HG03108 (cell line): Measurements from ENCODE around the gene SULT6B1.
"Not testable (repeated sequence)": the region's sequence is repeated elsewhere in the genome, so short reads cannot be mapped to it uniquely, and the experiment has no call there.

Experiments used
- ATAC-seq: cut with Tn5 transposase; IDR thresholded peaks from one replicate; pipeline ENCODE4 v1.9.1; 2021; ENCODE audit warnings: moderate library complexity; ENCODE audit not compliant: unreplicated experiment

The SULT6B1 gene

GRCh38 chr2:37196320-37197195 is 8.1 kb upstream of the SULT6B1 start, which contains the start of gene CEBPZOS:
CEBPZOS (plus strand) TSS chr2:37196496; CDS start chr2:37199705, 3,209 bp downstream.
- peak; percentile 63 for ATAC-seq

DNA sequence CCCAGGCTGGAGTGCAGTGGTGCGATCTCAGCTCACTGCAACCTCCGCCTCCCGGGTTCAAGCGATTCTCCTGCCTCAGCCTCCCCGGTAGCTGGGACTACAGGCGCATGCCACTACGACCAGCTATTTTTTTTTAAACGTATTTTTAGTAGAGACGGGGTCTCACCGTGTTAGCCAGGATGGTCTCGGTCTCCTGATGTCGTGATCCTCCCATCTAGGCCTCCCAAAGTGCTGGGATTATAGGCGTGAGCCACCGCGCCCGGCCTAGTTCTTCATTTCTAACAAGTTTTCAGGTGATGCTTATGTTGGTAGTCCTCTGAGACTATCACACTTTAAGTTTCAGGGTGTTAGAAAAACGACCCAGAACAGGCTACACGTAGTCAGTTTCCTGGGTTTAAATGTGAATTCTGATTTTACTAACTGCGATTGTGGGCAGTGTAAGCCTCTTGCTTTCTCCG is 7.4 kb upstream of the SULT6B1 start:
- not testable (repeated sequence) for ATAC-seq

DNA sequence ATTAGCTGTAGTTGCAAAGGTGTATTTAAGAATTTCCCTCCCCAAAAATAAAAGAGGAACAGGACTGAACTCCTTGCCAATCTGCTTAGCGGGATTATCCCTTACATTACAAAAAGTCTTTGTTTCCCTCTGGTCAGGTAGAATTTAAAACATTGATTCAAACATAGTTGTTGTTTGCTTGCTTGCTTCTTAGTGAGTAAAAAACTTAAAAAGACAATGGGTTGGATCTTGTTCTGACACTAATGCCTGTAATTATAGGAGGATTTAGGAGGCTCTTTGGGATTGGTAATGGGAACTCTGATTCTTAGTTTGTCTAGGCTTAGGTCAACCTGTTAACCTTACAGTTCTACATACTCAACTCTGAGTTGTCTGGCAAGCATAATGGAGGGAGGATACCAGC is 4.1 kb upstream of the SULT6B1 start:
- no peak for ATAC-seq

DNA sequence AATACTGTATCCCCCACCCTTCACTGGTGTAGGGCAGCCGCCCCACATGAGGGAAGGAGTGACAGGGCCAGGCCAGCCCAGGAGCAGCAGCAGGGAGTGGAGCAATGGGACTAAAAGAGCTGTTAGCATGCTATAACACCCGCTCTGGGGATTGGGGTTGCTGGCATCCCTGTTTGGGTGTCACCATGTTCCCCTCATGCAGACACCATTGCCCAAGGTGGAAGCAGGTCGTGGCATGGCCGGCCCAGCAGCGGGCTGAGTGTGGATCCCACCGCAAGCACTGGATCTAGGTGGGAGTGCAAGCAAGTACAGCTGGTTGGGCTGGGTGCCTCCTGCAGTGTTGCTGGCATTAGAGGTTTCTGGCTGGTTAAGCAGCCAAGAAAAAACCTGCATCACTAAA is 3.3 kb upstream of the SULT6B1 start:
- ATAC-seq = no peak

GRCh38 chr2:37191253-37191652 is 2.8 kb upstream of the SULT6B1 start:
- no peak for ATAC-seq

- ATAC-seq = no peak
Measured at GRCh38 chr2:37190290-37190689, 1.8 kb upstream of the SULT6B1 start.

- ATAC-seq = no peak
Measured at GRCh38 chr2:37189452-37190153, 1.1 kb upstream of the SULT6B1 start.

- no peak for ATAC-seq
Measured at GRCh38 chr2:37181726-37182684, 6.5 kb downstream of the SULT6B1 start.

GRCh38 chr2:37180640-37181039 is 7.8 kb downstream of the SULT6B1 start:
- no peak for ATAC-seq

DNA sequence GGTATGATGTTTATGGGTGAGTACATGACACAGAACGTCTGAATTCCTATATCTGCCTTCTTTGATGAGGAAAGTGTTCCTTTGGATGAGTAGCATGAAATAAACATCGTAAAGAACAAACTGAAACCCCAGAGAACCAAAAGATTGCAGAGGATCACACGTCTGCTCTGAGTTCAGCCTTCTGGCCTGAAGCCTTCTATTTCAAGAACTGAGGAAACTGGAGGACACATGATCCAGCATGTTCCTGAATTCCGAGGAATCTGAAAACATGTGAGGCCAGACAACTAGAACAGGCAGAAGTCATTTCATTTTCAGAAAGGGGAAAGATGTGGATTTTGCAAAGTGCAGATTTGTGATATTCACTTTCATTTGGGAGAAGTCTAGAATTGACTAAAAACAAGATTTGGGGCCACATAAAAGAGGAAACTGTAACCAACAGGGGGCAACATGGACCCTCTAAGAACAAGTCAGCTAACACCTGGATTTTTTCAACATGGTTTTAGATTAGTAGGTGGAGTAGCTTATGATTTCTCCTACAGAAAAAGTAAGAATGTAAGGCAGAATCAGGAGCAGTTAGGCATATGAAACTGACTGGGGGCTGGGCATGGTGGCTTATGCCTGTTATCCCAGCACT is 8.3 kb downstream of the SULT6B1 start:
- no peak for ATAC-seq

- no peak for ATAC-seq
Measured at GRCh38 chr2:37173741-37174140, 14.7 kb downstream of the SULT6B1 start.

DNA sequence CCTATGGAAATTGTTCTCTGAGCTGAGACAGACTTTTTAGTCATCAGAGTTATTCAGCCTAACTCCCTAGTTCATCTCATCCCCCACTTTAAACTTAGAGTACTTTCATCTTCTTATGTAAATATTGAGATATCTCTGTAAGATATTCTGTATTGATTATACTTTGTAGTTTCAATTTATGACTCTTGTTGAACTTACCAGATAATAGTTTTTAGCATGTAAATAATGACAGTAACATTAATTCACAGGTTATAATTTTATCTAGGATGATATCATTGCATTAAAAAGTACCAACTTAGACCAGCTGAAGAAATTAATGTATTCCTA is 16.9 kb downstream of the SULT6B1 start:
- no peak for ATAC-seq

GRCh38 chr2:37168217-37168981 is 20.1 kb downstream of the SULT6B1 start:
- ATAC-seq = peak; percentile 67

DNA sequence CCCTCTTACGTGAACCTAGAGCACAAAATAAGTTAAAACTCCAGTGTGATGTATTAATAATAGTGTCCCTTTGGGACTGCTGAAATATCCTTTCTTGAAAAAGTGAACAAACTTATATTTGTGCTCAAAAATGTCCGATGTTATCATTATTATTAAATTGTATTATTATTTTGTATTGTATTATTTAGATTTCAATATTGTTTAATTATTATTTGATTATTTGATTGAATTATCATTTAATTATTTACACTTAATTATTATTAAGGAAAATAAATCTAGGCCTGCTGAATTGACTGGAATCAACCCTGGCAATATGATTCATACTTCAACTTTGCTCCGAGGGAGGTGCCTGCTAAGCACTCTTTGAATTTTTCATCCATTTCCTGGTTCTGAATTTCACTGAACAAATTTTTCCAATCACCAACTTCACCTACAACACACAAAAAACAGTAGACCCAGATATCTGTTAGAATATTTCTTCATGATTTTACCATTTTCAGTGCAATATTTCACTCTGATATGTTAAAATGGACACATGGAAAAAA is 20.8 kb downstream of the SULT6B1 start:
- no peak for ATAC-seq

DNA sequence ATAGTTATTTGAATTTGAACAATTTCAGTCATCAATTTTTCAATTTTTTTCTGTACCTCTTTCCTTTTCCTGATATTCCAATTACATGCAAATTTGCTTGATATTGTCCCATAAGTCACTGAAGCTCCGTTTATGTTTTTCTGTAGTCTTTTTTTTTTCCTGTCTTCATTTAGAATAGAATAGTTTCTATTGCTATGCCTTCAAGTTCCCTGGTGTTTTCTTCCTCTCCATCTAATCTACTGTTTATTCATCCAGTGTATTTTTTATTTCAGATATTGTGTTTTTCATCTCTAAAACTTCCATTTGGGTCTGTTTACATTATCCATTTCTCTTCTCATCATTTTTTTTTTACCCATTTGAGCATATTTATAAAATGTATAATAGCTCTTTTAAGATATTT is 23.7 kb downstream of the SULT6B1 start:
- ATAC-seq = no peak

DNA sequence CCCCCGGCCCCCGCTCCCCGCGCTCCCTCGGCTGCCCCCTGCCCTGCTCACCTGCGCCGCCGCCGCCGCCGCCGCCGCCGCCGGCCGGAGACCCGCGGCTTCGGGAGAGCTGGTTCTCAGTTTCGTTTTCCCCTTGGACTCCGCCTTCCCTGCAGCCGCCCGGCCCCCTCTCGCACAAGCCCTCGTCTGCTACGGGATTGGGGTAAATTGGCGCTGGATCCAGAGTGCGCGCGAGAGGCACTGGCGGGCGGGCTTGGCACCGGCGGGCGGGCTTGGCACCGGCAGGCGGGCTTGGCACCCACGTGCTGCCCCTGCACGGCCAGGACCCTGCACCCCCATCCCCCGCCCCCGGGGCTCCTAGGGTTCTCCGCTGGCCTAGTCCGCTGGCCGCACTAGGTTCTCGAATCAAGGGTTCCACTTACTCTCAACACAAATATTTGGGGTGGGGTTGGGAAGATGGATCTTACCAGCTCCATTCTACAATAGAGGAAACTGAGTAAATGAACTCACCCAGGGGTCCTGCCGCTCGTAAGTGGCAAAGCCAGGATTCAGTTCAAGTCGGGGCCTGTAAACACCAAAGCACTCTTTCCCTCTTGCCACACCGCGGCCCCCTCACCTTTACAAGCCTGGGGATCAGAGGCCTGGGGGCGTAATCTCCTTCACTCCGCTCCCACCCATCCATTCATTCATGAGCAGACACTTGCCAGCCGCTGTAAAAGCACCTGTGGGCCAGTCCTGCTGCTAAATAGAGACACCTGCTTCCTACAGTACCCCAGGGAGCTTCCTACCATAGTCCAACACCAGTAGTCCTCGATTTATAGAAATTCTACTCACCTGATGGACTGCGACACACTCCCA is 31.4 kb downstream of the SULT6B1 start, which contains the start of gene EIF2AK2:
Gene EIF2AK2, minus strand, starts transcription at position 124 of the 858 bp plus-strand sequence. CDS start 9,174 bp downstream, outside the sequence.
- peak; percentile 89 for ATAC-seq

DNA sequence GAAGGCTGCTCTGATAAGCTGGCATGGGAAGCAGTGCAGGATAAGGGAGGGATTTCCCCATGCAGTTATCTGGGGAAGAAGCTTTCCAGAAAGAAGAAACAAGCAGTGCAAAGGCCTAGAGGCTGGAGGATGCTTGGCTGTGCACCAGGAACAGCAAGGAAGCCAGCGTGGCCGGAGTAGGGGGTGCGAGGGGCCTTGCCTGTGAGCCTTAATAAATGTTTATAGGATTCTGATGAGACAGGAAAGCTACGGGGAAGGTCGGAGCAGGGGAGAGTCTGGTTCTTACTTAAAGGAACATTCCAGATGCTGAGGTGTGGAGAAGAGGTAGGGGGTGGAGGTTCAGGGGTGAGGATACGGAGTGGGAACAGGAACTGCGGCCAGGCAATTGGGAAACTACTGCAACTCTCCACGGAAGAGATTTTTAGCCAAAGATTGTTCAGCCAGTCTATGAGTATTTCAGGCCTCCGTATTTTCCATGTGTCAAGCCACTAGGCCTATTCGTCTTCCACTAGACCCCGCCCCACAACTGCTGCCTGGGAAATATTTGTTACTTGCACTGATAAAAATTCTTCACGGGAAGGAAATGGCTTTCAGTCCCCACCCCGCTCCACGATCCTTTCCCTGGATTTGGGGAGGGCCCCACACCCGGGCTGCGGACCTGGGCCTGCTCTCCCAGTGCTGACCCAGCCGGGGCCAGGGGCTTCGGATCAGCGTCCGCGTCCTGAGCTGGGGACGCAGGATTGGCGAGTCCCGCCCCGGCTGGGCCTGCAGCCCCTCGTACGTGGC is 32.2 kb downstream of the SULT6B1 start:
- peak; percentile 3 for ATAC-seq

DNA sequence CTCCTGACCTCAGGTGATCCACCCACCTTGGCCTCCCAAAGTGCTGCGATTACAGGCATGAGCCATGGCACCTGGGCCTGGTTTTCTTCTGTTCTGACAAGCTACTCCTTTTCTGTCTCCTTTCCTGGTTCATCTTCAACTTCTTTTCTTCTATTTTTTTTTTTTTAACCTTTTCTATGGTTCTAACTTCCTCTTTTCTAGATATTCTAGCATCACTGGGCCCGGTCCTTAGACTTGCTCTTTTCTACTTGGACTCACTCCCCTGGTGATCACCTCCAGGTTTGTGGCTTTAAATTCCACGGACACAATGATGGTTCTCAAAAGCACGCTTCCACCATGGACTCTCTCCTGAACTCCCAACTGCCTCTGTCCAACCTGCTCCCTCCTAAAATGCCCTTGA is 33.7 kb downstream of the SULT6B1 start:
- ATAC-seq = no peak
